Testis (tissue), 2 donors: ENCODE data around the gene UBAC2.

ENCODE experiments used
- POLR2A ChIP-seq: fragments of 450-650 bp; IDR thresholded peaks from one replicate; pipeline ENCODE4 v1.6.1; 2017; ENCODE audit warnings: antibody characterized with exemption, mild to moderate bottlenecking, moderate library complexity
- TF ChIP-seq, protein P1 (sequence below), 3 experiments: fragments of 450-650 bp in 2 of 3; fragments of 200-600 bp in 1 of 3; sonication (generic) in 1 of 3; IDR thresholded peaks; one replicate each; pipeline ENCODE4 v1.5.1; 2016 to 2019; ENCODE audit warnings: antibody characterized with exemption in 3 of 3, mild to moderate bottlenecking in 2 of 3, moderate library complexity in 1 of 3

DNA sequence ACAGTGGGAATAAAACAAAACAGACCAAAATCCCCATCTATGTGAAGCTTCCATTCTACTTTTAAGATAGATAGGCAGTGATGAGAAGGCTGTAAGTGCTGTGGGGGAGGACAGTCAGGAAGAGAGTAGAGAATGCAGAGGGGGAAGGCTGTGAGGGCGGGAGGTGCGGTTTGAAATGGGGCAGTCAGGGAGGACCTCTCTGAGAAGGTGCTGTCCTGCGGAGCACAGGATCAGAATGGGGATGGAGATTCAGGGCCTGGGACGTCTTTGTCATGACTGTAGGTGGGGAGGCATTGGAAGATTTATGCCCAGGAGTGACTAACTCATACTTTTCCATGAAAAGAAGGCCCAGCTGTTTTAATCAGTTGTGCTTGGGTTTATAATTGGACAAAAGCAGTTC is 110.5 kb downstream of the UBAC2 start:
- no peak for TF ChIP-seq POLR2A
- TF ChIP-seq, protein P1, sequence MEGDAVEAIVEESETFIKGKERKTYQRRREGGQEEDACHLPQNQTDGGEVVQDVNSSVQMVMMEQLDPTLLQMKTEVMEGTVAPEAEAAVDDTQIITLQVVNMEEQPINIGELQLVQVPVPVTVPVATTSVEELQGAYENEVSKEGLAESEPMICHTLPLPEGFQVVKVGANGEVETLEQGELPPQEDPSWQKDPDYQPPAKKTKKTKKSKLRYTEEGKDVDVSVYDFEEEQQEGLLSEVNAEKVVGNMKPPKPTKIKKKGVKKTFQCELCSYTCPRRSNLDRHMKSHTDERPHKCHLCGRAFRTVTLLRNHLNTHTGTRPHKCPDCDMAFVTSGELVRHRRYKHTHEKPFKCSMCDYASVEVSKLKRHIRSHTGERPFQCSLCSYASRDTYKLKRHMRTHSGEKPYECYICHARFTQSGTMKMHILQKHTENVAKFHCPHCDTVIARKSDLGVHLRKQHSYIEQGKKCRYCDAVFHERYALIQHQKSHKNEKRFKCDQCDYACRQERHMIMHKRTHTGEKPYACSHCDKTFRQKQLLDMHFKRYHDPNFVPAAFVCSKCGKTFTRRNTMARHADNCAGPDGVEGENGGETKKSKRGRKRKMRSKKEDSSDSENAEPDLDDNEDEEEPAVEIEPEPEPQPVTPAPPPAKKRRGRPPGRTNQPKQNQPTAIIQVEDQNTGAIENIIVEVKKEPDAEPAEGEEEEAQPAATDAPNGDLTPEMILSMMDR (IDR thresholded peaks at IDR 0.05): no peak
